Hepatocyte (in vitro differentiated cells): ENCODE results near the gene ARHGAP21. TPM values are rescaled to one million over a fixed set of nuclear protein-coding genes. Genes with fewer than 3 reads are reported as not detected.
"Not testable (repeated sequence)": the region's sequence is repeated elsewhere in the genome, so short reads cannot be mapped to it uniquely, and the experiment has no call there.

Source experiments
- DNase-seq: peaks from one replicate; pipeline ENCODE4 v3.0.0-alpha.2; 2016; ENCODE audit warnings: low spot score
- H2AFZ ChIP-seq: fragments of 200-600 bp; sonication (generic); 2 replicates; pipeline ENCODE4 v1.6.0; 2016; ENCODE audit warnings: antibody characterized with exemption, mild to moderate bottlenecking
- H3K27ac ChIP-seq: fragments of 200-600 bp; sonication (generic); 2 replicates; pipeline ENCODE4 v1.5.1; 2016; ENCODE audit warnings: mild to moderate bottlenecking
- H3K27me3 ChIP-seq: fragments of 200-600 bp; sonication (generic); 2 replicates; pipeline ENCODE4 v1.6.1; 2016
- H3K36me3 ChIP-seq: fragments of 200-600 bp; sonication (generic); replicated peaks from 2 replicates; pipeline ENCODE4 v1.5.1; 2016; ENCODE audit warnings: low read depth; ENCODE audit not compliant: insufficient read depth
- H3K4me1 ChIP-seq: fragments of 200-600 bp; sonication (generic); 2 replicates; pipeline ENCODE4 v1.5.1; 2016; ENCODE audit warnings: mild to moderate bottlenecking, moderate library complexity; ENCODE audit not compliant: insufficient read depth
- H3K4me2 ChIP-seq: fragments of 200-600 bp; sonication (generic); 2 replicates; pipeline ENCODE4 v1.6.0; 2016
- H3K4me3 ChIP-seq: fragments of 200-600 bp; sonication (generic); 2 replicates; pipeline ENCODE4 v1.5.1; 2016; ENCODE audit warnings: mild to moderate bottlenecking
- H3K79me2 ChIP-seq: fragments of 200-600 bp; sonication (generic); 2 replicates; pipeline ENCODE4 v1.6.0; 2017; ENCODE audit warnings: mild to moderate bottlenecking
- H3K9me2 ChIP-seq: fragments of 200-600 bp; sonication (generic); replicated peaks from 2 replicates; pipeline ENCODE4 v1.6.0; 2017; ENCODE audit warnings: mild to moderate bottlenecking; ENCODE audit not compliant: insufficient read depth
- H3K9me3 ChIP-seq: fragments of 200-600 bp; sonication (generic); 2 replicates; pipeline ENCODE4 v1.5.1; 2016; ENCODE audit warnings: low read depth, mild to moderate bottlenecking
- H4K20me1 ChIP-seq: fragments of 200-600 bp; sonication (generic); 2 replicates; pipeline ENCODE4 v1.6.0; 2016; ENCODE audit warnings: mild to moderate bottlenecking; ENCODE audit not compliant: insufficient read depth, poor library complexity, severe bottlenecking
- CTCF ChIP-seq: fragments of 200-600 bp; sonication (generic); IDR thresholded peaks from 2 replicates; pipeline ENCODE4 v1.5.1; 2016; ENCODE audit warnings: antibody characterized with exemption, mild to moderate bottlenecking; ENCODE audit not compliant: poor library complexity
- EZH2 ChIP-seq: fragments of 200-600 bp; sonication (generic); IDR thresholded peaks from 2 replicates; pipeline ENCODE4 v1.6.1; 2016; ENCODE audit warnings: antibody characterized with exemption, mild to moderate bottlenecking, borderline replicate concordance
- WGBS: methylation state at CpG from one replicate; pipeline ENCODE4 v1.1.6; 2016; ENCODE audit warnings: low lambda C conversion rate; ENCODE audit errors: missing lambda C conversion rate; 5-methylcytosine and 5-hydroxymethylcytosine counted together
- polyA plus RNA-seq: library from polyadenylated mRNA; unstranded; fragments of >200 nt; fragmentation: Nextera tagmentation; extraction: Ambion mirVana; gene quantifications from 2 replicates; pipeline ENCODE4 v1.2.1, GENCODE V29; 2016
- total RNA-seq: library from RNA; depleted of rRNA; stranded (reverse); fragments of >200 nt; gene quantifications from 2 replicates; pipeline ENCODE4 v1.2.3, GENCODE V29; 2014

The ARHGAP21 gene
- total and polyA plus RNA-seq, 2 experiments from 2014 or later = 15.1 to 70.2 TPM

- not testable (repeated sequence) for H3K4me2 ChIP-seq, H3K27ac ChIP-seq, H3K9me3 ChIP-seq, H3K4me1 ChIP-seq, H4K20me1 ChIP-seq, H3K79me2 ChIP-seq, H3K36me3 ChIP-seq, H3K27me3 ChIP-seq, H3K9me2 ChIP-seq, H2AFZ ChIP-seq, DNase-seq, H3K4me3 ChIP-seq
- WGBS = 64% methylated on average over 8 of the region's 8 CpGs
These were observed 103.7 kb downstream of the ARHGAP21 start for GRCh38 chr10:24619994-24620310.

GRCh38 chr10:24619291-24619993 lies 104.2 kb downstream of the ARHGAP21 start:
- not testable (repeated sequence) for H3K9me3 ChIP-seq, H2AFZ ChIP-seq, H3K27ac ChIP-seq, H3K4me3 ChIP-seq, H3K4me1 ChIP-seq, H4K20me1 ChIP-seq, H3K9me2 ChIP-seq, DNase-seq, H3K36me3 ChIP-seq, H3K4me2 ChIP-seq, H3K27me3 ChIP-seq, H3K79me2 ChIP-seq
- WGBS = 65% methylated on average over 11 of the region's 11 CpGs

DNA sequence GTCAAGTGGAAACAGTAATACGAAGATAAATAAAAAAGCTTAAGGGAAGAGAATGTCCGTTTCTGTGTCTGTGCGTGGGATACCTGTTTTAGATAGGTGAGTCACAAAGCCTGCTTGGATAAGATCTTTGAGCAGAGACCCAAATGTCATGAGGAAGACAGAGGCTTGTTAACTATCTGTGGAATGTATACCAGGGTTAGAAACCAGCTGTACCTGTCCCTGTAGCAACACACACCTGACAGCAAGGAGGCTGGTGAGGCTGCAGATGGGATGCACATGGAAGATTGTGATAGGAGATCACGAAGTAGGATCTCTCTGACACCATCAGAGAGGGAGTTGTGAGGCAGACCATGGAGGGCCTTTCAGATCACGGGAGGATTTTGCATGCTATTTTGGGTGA lies 105.3 kb downstream of the ARHGAP21 start:
- Histone ChIP-seq H3K79me2 (no peaks in the 10 kb centered on the region), H4K20me1 (no peaks in the 10 kb centered on the region), H3K36me3 (no peaks in the 10 kb centered on the region), H3K9me3 (no peaks in the 10 kb centered on the region), H3K4me3 (no peak overlapping the region), H3K4me1 (no peaks in the 10 kb centered on the region), H3K9me2 (no peaks in the 10 kb centered on the region), H3K27me3 (no peaks in the 10 kb centered on the region), H2AFZ (no peak overlapping the region), H3K27ac (peak overlapping the region; percentile 42), H3K4me2 (no peak overlapping the region)
- 83% methylated on average over 5 of the region's 5 CpGs for WGBS
- TF ChIP-seq CTCF = no peak
- DNase-seq = peak; percentile 13

- Histone ChIP-seq H4K20me1 (no peaks in the 10 kb centered on the region), H3K27me3 (no peaks in the 10 kb centered on the region), H2AFZ (no peak overlapping the region), H3K4me2 (no peak overlapping the region), H3K36me3 (no peaks in the 10 kb centered on the region), H3K4me1 (no peaks in the 10 kb centered on the region), H3K79me2 (no peaks in the 10 kb centered on the region), H3K27ac (peak overlapping the region; percentile 42), H3K4me3 (no peak overlapping the region), H3K9me2 (no peaks in the 10 kb centered on the region), H3K9me3 (no peaks in the 10 kb centered on the region)
- TF ChIP-seq EZH2 = no peak
- peak; percentile 63 for TF ChIP-seq CTCF
- 55% methylated on average over 7 of the region's 7 CpGs for WGBS
- peak; percentile 52 for DNase-seq
These were observed 105.8 kb downstream of the ARHGAP21 start for GRCh38 chr10:24617771-24618396.
